ENCODE data around the gene RNF19B. TPM values are rescaled to one million over a fixed set of nuclear protein-coding genes. Genes with fewer than 3 reads are reported as not detected.

Gene RNF19B
- total RNA-seq, 2 donors from 2014 or later: 17.8 TPM

DNA sequence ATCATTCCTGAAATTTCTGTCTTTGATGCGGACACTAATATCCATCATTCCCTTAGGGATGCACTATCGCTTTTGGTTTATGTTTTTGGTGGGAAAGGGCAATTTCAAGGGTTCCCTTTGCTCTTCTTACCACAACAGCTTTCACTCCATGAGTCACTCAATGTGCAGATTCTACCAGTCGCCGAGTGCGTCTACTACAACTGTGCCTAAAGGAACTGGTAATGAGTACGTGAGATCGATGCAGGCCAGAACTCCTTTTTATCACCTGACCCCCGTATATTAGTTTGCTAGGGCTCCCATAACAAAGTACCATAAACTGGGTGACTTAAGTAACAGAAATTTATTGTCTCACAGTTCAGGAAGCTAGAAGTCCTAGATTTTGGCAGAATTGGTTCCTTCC lies 35.9 kb downstream of the RNF19B start:
- Mint-ChIP-seq H3K4me1 (peaks cover 16% of the 10 kb centered on the region), H3K4me3 (no peak overlapping the region), H3K36me3 (ENCODE audit: low read depth) (no peaks in the 10 kb centered on the region), H3K27me3 (ENCODE audit: insufficient read depth) (peaks cover 64% of the 10 kb centered on the region), H3K27ac (no peak overlapping the region), H3K9me3 (no peaks in the 10 kb centered on the region)
- H3K27me3 ChIP-seq (ENCODE audit: control insufficient read depth, insufficient read depth, low read length, poor library complexity, severe bottlenecking): peaks cover 32% of the 10 kb centered on the region
- WGBS, 2 experiments (ENCODE audit: insufficient coverage in 1 of 2, insufficient read length in 1 of 2): 90 to 95% methylated on average over 7 to 8 of the region's 8 CpGs
- H3K9ac ChIP-seq (ENCODE audit: extremely low read depth, low read length, poor library complexity, severe bottlenecking): no peak overlapping the region
- peaks cover 6% of the 10 kb centered on the region for H3K9me3 ChIP-seq (ENCODE audit: control insufficient read depth, low read length)
- no peak for DNase-seq
- H3K4me3 ChIP-seq (ENCODE audit: low read length): no peak overlapping the region
- no peaks in the 10 kb centered on the region for H3K36me3 ChIP-seq (ENCODE audit: control insufficient read depth, insufficient read depth, low read length)
- peaks cover 2% of the 10 kb centered on the region for H3K4me1 ChIP-seq (ENCODE audit: control insufficient read depth, insufficient read depth, low read length)
- H3K27ac ChIP-seq (ENCODE audit: low read depth, low read length): no peak overlapping the region
- TF ChIP-seq CTCF (conservative IDR thresholded peaks at IDR 0.05): no peak

- Histone ChIP-seq H3K4me1 (ENCODE audit: control insufficient read depth, insufficient read depth, low read length) (no peaks in the 10 kb centered on the region), H3K27ac (ENCODE audit: low read depth, low read length) (no peak overlapping the region), H3K9me3 (ENCODE audit: control insufficient read depth, low read length) (peaks cover 6% of the 10 kb centered on the region), H3K9ac (ENCODE audit: extremely low read depth, low read length, poor library complexity, severe bottlenecking) (no peak overlapping the region), H3K36me3 (ENCODE audit: control insufficient read depth, insufficient read depth, low read length) (no peaks in the 10 kb centered on the region), H3K4me3 (ENCODE audit: low read length) (no peak overlapping the region), H3K27me3 (ENCODE audit: control insufficient read depth, insufficient read depth, low read length, poor library complexity, severe bottlenecking) (peaks cover 36% of the 10 kb centered on the region)
- DNase-seq: no peak
- WGBS, 2 experiments (ENCODE audit: insufficient coverage in 1 of 2, insufficient read length in 1 of 2): 76% methylated on average over 2 of the region's 2 CpGs; no CpG with 5 or more reads in 1 of the 2 experiments
- Mint-ChIP-seq H3K4me1 (peaks cover 14% of the 10 kb centered on the region), H3K36me3 (ENCODE audit: low read depth) (no peaks in the 10 kb centered on the region), H3K9me3 (no peaks in the 10 kb centered on the region), H3K27me3 (ENCODE audit: insufficient read depth) (peaks cover 68% of the 10 kb centered on the region), H3K27ac (no peak overlapping the region), H3K4me3 (no peak overlapping the region)
- TF ChIP-seq CTCF (conservative IDR thresholded peaks at IDR 0.05): no peak
Measured at GRCh38 chr1:32928285-32928684, 36.3 kb downstream of the RNF19B start.

DNA sequence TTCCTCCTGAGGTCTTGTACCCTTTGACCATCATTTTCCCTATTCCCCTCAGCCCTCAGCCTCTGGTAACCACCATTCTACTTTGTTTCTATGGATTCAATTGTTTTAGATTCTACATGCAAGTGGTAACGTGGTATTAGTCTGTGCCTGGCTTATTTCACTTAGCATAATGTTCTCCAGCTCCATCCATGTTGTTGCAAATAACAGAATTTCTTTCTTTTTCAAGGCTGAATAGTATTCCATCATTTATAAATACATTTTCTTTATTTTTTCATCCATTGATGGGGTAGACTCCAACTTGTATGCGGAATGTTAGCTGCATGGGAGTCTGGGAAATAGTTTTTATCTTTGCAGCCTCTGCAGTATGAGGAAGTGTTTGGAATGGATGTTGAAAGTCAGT lies 37.2 kb downstream of the RNF19B start:
- Histone ChIP-seq H3K9ac (ENCODE audit: extremely low read depth, low read length, poor library complexity, severe bottlenecking) (no peak overlapping the region), H3K27me3 (ENCODE audit: control insufficient read depth, insufficient read depth, low read length, poor library complexity, severe bottlenecking) (peaks cover 45% of the 10 kb centered on the region), H3K4me1 (ENCODE audit: control insufficient read depth, insufficient read depth, low read length) (no peaks in the 10 kb centered on the region), H3K9me3 (ENCODE audit: control insufficient read depth, low read length) (peaks cover 6% of the 10 kb centered on the region), H3K4me3 (ENCODE audit: low read length) (no peak overlapping the region), H3K36me3 (ENCODE audit: control insufficient read depth, insufficient read depth, low read length) (no peaks in the 10 kb centered on the region), H3K27ac (ENCODE audit: low read depth, low read length) (no peak overlapping the region)
- TF ChIP-seq CTCF (conservative IDR thresholded peaks at IDR 0.05): no peak
- Mint-ChIP-seq H3K27me3 (ENCODE audit: insufficient read depth) (peaks cover 77% of the 10 kb centered on the region), H3K9me3 (no peaks in the 10 kb centered on the region), H3K4me1 (peaks cover 14% of the 10 kb centered on the region), H3K27ac (no peak overlapping the region), H3K4me3 (no peak overlapping the region), H3K36me3 (ENCODE audit: low read depth) (no peaks in the 10 kb centered on the region)
- no peak for DNase-seq
- 93 to 94% methylated on average over 1 to 2 of the region's 2 CpGs for WGBS, 2 experiments (ENCODE audit: insufficient coverage in 1 of 2, insufficient read length in 1 of 2)
